Ovary (tissue), 9 donors: ENCODE measurements around the gene KRT17. TPM values are rescaled to one million over a fixed set of nuclear protein-coding genes. Genes with fewer than 3 reads are reported as not detected.
"Not testable (repeated sequence)": the region's sequence is repeated elsewhere in the genome, so short reads cannot be mapped to it uniquely, and the experiment has no call there.

Experiments used
- DNase-seq, 5 donors: peaks; one replicate each; pipeline ENCODE4 v3.0.0-alpha.2; 2019 to 2020
- H3K27ac ChIP-seq, 2 donors: fragments of 200-600 bp; one replicate each; pipeline versions ENCODE4 v1.5.1 to v1.8.0; 2019 to 2022
- H3K27me3 ChIP-seq: fragments of 200-600 bp; one replicate; pipeline ENCODE4 v1.8.0; 2022
- H3K36me3 ChIP-seq: fragments of 200-600 bp; sonication (generic); one replicate; pipeline ENCODE4 v1.5.1; 2019
- H3K4me1 ChIP-seq: one replicate; pipeline ENCODE4 v1.8.1; 2013; ENCODE audit warnings: mild to moderate bottlenecking, moderate library complexity; ENCODE audit not compliant: insufficient read depth
- H3K4me3 ChIP-seq: fragments of 200-600 bp; sonication (generic); one replicate; pipeline ENCODE4 v1.5.1; 2017
- H3K9me3 ChIP-seq, 2 donors: fragments of 200-600 bp in 1 of 2; sonication (generic) in 1 of 2; one replicate each; pipeline versions ENCODE4 v1.5.1 to v1.8.1; 2013 to 2019; ENCODE audit warnings: mild to moderate bottlenecking in 1 of 2, moderate library complexity in 1 of 2
- CTCF ChIP-seq, 3 donors: fragments of 450-650 bp in 2 of 3; fragments of 200-600 bp in 1 of 3; IDR thresholded peaks; one replicate each; pipeline versions ENCODE4 v1.5.1 to v1.8.0; 2016 to 2022; ENCODE audit warnings: antibody characterized with exemption in 3 of 3, mild to moderate bottlenecking in 1 of 3
- EP300 ChIP-seq: sonication (generic); formaldehyde crosslinking; IDR thresholded peaks from one replicate; pipeline ENCODE4 v1.6.1; 2017; ENCODE audit warnings: antibody characterized with exemption
- POLR2A ChIP-seq: fragments of 450-650 bp; IDR thresholded peaks from one replicate; pipeline ENCODE4 v1.6.1; 2017; ENCODE audit warnings: antibody characterized with exemption, mild to moderate bottlenecking, moderate library complexity
- WGBS, 3 donors: extraction: QIAGEN DNeasy Blood & Tissue Kit in 1 of 3; methylation state at CpG; one replicate each; pipeline versions ENCODE4 v1.1.5 to v1.1.7; 2013 to 2017; 5-methylcytosine and 5-hydroxymethylcytosine counted together
- intact Hi-C, 4 donors: fragments of 100-400 bp; cut with DNase I; formaldehyde crosslinking; loops; one replicate each; pipeline versions ENCODE4 v1.11.0 to v1.15.1; 2022 to 2023
- polyA plus RNA-seq, 2 donors: library from polyadenylated mRNA; stranded (reverse); fragments of 200-250 nt in 1 of 2; fragments of 350-450 nt in 1 of 2; fragmentation: Illumina TruSeq in 1 of 2; extraction: RNeasy Lipid Tissue Mini Kit (QIAGEN cat#74804) in 1 of 2; gene quantifications; one replicate each; pipeline ENCODE4 v1.2.3, GENCODE V29; 2013 to 2014
- total RNA-seq, 7 donors: library from RNA; depleted of rRNA in 2 of 7; stranded (reverse); fragments of >200 nt in 2 of 7; fragmentation: NEBNext Ultra II Directional in 3 of 7; extraction: Animal tissue kit (Norgen Biotek cat#: 25700) in 3 of 7; gene quantifications; one replicate each; pipeline versions ENCODE4 v1.1.0 to v1.2.4, GENCODE V29; 2016 to 2023
- donor health status: DM: no; HTN: no; CAD: no; lungs with moderate emphysema.
- donor health status: DM: no; HTN: no; CAD: no.
- donor health status: Bipolar disorder and iron deficiency.
- donor health status: DM: yes; HTN: yes; CAD: no.
- donor health status: DM: no; HTN: no; CAD: no.
- donor health status: DM: yes; HTN: yes; CAD: no.

Gene KRT17
- total and polyA plus RNA-seq, 9 donors: 0.29 to 17.8 (median 1.7) TPM; not detected in 3

GRCh38 chr17:41648411-41649195 lies 24.2 kb upstream of the KRT17 start:
- Histone ChIP-seq H3K36me3 (no peaks in the 10 kb centered on the region), H3K27ac (no peak overlapping the region), H3K9me3 (no peaks in the 10 kb centered on the region), H3K4me3 (peak overlapping the region; percentile 33), H3K4me1 (peaks cover 4% of the 10 kb centered on the region), H3K27me3 (no peaks in the 10 kb centered on the region)
- TF ChIP-seq EP300 (no peak), CTCF (IDR thresholded peaks at IDR 0.05) (peak; percentile 91 to 97 (median 94)), POLR2A (no peak)
- WGBS, 3 donors: 5 to 8% (median 6%) methylated on average over 30 to 39 of the region's 39 CpGs
- DNase-seq: peak; percentile 79 to 92 (median 90)
- intact Hi-C loops: loop anchor here (5.0 to 10.0 kb wide), 3 partner anchors 96 to 744 kb away; no protein-coding TSS in a partner anchor

GRCh38 chr17:41647940-41648410 lies 23.6 kb upstream of the KRT17 start:
- TF ChIP-seq POLR2A (no peak), CTCF (IDR thresholded peaks at IDR 0.05) (peak; percentile 88 to 96 (median 93))
- H3K4me3 ChIP-seq: peak overlapping the region; percentile 33
- no peaks in the 10 kb centered on the region for H3K9me3 ChIP-seq
- H3K4me1 ChIP-seq: peaks cover 4% of the 10 kb centered on the region
- no peaks in the 10 kb centered on the region for H3K36me3 ChIP-seq
- DNase-seq: peak; percentile 81 to 94 (median 92)
- 1 to 2% (median 2%) methylated on average over 22 of the region's 22 CpGs for WGBS, 3 donors
- no peak overlapping the region for H3K27ac ChIP-seq
- H3K27me3 ChIP-seq: no peaks in the 10 kb centered on the region
- intact Hi-C loops: loop anchor here (5.0 to 10.0 kb wide), 3 partner anchors 96 to 743 kb away; no protein-coding TSS in a partner anchor

- no peaks in the 10 kb centered on the region for H3K36me3 ChIP-seq
- H3K27ac ChIP-seq: no peak overlapping the region
- 76 to 78% (median 77%) methylated on average over 15 of the region's 15 CpGs for WGBS, 3 donors
- TF ChIP-seq CTCF (IDR thresholded peaks at IDR 0.05) (no peak), EP300 (no peak), POLR2A (no peak)
- no peaks in the 10 kb centered on the region for H3K9me3 ChIP-seq
- H3K4me3 ChIP-seq: no peak overlapping the region
- intact Hi-C loops: loop anchor here (5.0 to 10.0 kb wide), 3 partner anchors 95 to 742 kb away; no protein-coding TSS in a partner anchor
- peaks cover 4% of the 10 kb centered on the region for H3K4me1 ChIP-seq
- DNase-seq: no peak
- no peaks in the 10 kb centered on the region for H3K27me3 ChIP-seq
Observed at GRCh38 chr17:41647038-41647813, 22.9 kb upstream of the KRT17 start.

- WGBS, 3 donors: 84 to 88% (median 86%) methylated on average over 13 of the region's 13 CpGs
- no peak overlapping the region for H3K4me3 ChIP-seq
- no peak overlapping the region for H3K27ac ChIP-seq
- intact Hi-C loops: loop anchor here in 1 of 4 donors (10.0 kb wide), 1 partner anchor 738 kb away; no protein-coding TSS in a partner anchor
- no peaks in the 10 kb centered on the region for H3K27me3 ChIP-seq
- H3K9me3 ChIP-seq: no peaks in the 10 kb centered on the region
- DNase-seq: no peak
- H3K4me1 ChIP-seq: no peaks in the 10 kb centered on the region
- H3K36me3 ChIP-seq: no peaks in the 10 kb centered on the region
- TF ChIP-seq EP300: no peak
- TF ChIP-seq CTCF (IDR thresholded peaks at IDR 0.05): no peak
- no peak for TF ChIP-seq POLR2A
Observed at GRCh38 chr17:41642252-41643156, 18.1 kb upstream of the KRT17 start.

GRCh38 chr17:41640596-41640995 lies 16.2 kb upstream of the KRT17 start:
- not testable (repeated sequence) for H3K27me3 ChIP-seq, H3K4me3 ChIP-seq, H3K36me3 ChIP-seq, H3K9me3 ChIP-seq, H3K27ac ChIP-seq, H3K4me1 ChIP-seq, DNase-seq
- intact Hi-C loops: loop anchor here in 1 of 4 donors (10.0 kb wide), 1 partner anchor 736 kb away; no protein-coding TSS in a partner anchor
- 93 to 97% (median 95%) methylated on average over 5 of the region's 5 CpGs for WGBS, 3 donors
